SW480 (cell line): ENCODE results near the gene DROSHA.
"Not testable (repeated sequence)": the region's sequence is repeated elsewhere in the genome, so short reads cannot be mapped to it uniquely, and the experiment has no call there.

ENCODE experiments used
- DNase-seq: peaks from one replicate; pipeline ENCODE4 v3.0.0-alpha.2; 2016; ENCODE audit warnings: low spot score

Gene DROSHA

DNA sequence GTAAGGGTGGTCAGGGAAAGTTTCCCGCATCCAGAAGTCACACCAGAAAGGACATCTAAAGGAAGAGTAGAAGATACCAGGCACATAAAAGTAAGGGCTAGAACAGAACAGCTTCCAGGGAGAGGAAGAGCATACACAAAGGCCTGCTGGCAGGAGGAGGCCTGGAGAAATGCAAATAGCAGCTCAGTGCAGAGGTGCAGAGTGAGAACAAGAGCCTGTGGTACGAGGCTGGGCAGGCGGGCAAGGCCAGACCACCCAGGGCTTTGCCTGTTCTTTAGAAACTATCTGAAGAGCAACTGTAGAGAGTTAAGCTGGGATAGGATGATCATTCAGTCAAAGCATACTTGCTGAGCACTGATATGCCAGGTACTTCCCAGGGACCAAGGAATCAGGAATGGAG is 115.3 kb downstream of the DROSHA start:
- no peak for DNase-seq

DNA sequence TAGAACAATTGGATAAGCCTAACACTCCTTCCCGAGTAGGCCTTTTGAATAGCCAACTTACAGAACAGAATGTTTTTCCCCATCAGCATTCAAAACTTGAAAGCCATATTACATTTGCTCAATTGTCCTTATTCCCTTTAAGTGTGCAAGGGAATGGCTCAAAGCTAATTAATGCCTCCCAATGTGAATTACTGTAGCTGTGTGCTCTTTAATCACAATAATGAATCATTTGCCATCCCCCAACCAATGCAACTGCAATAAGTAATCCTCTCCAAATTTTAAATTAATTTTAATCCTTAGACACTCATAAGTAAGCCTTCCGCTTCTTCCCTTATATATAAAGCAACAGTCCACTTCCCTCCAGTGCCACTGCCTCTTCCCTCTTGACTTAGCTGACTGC is 115.9 kb downstream of the DROSHA start:
- DNase-seq = no peak

DNA sequence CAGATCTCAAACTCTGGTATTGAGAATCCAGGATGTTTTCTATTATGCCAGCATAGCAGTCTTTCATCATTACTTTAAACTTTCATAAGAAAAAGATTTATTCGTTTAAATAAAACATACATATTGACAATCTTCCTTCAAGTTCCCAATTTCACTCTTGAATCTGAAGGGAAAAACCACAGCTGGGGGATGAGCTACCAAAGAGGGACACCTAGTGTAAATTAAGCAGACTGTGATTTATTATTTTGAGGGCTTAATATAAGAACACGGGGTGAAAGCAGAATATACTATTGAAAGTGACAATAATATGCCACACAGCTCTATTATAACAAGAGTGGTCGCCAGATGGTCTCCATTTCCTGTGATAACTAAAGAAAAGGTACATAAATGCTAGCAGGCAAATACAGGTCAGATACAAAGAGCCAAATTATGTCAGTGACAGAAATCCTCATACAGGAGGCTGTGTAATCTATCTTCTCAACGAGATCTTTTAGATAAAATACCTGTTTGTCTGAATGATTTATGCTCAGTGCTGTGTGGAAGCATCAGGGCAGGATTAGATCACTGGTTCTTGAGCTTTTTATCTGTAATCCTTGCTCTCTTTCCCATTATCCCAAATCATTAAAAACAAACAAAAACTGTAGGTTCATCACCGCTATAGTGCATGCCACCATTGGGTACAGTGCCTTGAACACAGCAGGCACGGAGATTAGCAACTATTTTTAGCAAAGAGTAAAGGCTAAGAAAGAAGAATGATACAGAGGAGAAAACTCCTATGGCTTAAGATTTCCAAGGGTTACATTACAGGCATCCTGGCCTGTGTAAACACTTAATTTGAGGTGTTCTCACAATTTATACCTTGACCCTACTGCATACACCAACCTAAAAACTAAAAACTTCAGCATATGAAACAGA is 116.6 kb downstream of the DROSHA start:
- no peak for DNase-seq

DNA sequence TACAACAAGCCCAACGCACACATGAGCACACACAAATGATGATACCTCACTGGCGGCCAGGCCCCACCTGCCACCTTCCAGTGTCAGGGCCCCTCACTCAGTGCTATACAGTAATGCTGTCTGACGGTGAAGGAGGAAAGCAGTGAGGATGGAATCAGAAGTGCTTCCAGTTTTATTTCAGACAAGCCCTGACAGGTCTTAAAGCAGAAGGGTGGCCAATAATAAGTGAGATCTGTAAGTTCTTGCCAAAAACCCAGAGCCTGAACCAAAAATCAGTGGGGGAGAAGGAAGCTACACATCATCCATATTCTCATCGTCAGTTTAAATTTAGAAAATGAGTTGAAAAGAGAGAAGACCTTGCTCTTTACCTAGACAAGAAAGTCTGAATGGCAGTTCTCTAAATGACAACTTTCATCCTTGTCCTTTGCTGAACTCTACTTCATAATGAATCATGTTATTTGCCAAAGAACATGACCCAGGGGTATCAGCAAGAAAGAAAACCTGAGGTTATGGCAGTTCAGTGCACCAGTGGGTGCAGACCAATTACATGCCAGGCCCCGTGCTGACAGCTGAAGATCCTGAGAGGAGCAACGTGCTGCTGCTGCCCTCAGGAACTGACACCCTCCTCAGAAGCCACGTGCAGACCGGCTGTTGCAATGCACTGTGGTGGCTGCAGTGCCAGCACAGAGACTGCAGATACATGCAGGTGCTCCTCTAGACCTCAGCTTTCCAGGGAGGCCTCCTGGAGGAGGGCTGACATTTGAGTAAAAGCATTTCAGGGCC is 118.7 kb downstream of the DROSHA start:
- no peak for DNase-seq

DNA sequence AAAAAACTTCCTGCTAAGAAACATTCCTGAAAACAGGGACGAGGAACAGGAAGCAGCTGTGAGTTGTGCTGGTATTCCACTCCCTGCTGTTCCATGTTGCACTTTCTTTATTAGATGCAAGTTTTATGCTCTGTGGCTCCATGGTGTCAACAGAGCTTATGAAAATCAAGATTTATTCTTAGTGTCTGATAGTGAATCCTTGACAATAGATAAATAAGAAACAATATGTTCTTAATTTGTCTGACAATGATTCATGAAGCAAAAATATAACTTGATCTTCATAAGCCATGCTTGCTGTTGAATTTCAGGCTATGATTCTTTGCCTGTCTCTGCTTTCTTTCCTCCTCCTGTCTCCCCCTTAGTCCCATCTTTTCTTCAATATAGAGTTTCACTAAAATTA is 119.6 kb downstream of the DROSHA start:
- DNase-seq = no peak

DNA sequence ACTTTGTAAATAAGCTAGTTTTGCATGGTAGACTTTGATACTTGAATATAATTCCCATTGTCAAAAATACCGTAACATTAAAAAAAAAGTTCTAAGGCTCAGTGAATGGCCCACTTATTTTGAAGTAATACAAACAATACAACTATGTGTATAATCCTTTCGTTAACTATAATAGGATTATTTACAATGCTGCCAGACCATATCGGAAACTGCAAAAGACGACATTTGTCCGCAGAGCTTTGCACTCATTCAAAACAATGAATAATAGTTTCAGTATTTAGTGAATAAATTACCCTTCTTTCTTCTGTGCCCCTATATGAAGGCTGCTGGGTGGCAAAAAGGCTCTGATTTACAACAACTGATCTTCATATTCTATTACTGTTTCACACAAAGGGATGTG is 121.8 kb downstream of the DROSHA start:
- no peak for DNase-seq

DNA sequence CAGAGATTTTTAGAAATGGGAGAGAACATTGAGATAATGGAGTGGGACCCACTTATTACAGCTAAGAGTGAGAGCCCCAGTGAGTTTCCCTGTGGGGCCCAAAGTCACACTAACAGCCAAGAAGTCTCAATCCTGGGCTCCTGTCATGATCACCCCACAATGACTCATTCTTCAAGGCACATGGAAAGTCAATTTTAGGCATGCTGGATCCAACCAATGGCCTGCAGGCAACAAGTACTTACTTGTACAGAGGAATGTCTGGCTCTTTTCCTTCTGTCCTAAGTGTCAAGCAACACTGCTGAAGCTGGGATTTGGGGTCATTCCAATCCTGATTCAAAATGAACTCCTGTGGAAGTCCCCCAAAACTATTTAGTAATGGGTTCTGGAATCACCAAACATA is 123.1 kb downstream of the DROSHA start:
- no peak for DNase-seq

DNA sequence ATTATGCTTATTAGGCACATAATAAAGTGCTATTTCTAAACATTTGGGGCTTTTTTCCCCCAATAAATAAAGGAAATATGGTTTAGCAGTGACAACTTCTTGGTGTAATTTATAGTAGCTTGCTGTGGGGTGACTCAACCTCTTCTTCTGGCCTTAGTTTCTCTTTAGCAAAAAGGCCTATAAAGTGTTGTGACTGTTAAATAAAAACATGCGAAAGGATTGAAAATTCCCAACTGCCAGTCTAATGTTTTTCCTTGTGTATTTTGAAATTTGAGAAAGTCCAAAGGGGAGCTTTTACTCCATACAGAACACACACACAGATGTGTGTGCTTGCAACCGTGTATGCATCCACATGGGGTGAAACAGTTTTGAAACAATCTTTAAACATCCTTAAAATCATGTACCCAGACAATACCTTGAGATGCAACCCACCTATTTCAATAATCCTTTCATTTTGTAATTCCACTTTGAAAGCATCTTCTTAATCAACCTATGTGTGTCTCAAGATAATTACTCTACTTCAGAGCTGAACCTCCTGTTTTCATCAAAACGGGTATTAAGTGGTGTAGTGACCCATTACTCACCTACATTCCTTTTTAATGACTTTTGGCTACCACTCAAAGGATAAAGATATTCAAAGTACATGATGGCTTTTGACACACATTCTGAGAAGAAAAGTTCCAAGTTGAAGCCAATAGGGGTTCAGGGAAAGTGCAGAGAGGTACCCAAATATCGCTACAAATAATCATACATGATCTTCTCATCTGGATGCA is 123.8 kb downstream of the DROSHA start:
- DNase-seq = no peak

DNA sequence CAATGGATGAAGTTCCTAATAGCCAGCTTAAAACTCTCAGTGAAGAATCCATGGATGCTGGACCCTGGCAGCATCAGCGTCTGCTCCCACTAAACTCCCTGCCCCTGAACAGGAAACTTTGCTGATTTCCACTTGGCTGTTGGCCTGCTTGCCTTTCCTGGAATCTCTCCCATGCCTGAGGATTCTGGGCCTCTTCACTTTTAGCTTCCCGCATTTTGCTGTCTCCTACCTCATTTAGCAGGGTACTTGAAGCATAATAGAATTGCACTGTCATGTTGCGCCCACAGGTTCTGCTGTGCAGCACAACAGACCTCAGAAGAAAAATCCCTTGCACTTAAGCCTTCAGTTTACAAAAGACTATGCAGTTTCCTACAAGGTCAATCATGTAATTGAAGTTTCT is 127.6 kb downstream of the DROSHA start:
- no peak for DNase-seq

DNA sequence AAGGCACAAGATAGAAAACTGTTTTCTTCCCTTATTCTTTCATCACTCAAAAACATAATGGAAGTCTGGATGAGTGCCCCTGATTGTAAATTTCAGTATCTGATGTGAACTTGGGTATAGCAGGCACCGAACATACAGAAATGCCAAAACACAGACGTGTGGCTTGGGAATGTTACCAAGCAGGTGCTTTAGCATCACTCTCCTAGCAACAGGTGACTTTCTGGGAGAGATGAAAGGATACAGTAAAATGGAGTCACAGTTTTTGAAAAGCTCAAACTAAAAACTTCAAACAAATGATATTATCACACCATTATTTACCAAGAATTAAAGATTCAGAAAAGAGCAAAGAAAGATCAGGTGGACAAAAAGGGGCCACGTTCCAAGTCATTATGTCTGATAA is 130.2 kb downstream of the DROSHA start:
- no peak for DNase-seq

DNA sequence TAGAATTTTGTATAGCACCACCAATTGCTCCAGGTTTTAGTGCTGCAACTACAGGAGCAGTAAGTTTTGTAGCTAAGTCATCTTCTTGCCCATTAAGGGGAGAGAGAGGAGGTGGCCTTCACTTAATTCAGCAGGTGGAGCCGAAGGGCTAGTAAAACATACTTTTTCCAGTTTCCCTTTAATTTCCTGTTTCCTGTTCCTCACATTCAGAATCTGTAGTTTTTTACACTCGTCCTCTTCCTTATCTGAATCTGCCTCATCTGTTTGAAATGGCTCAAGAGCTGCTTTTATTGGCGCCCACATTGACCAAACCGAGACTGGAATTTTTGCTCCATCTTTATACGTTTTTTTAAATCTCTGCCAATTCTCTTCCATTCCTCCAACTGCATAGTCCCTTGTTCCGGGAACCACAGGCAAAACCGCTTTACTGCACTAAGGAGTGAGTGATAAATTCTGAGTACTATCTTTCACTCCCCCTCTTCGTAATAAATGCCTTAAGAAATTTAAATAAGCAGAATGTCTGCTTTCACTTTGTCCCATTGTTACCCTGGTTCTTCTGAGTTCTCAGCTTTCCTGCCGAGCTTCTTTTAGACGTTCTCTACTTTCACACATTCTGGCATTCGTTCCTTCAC is 133.9 kb downstream of the DROSHA start:
- no peak for DNase-seq

DNA sequence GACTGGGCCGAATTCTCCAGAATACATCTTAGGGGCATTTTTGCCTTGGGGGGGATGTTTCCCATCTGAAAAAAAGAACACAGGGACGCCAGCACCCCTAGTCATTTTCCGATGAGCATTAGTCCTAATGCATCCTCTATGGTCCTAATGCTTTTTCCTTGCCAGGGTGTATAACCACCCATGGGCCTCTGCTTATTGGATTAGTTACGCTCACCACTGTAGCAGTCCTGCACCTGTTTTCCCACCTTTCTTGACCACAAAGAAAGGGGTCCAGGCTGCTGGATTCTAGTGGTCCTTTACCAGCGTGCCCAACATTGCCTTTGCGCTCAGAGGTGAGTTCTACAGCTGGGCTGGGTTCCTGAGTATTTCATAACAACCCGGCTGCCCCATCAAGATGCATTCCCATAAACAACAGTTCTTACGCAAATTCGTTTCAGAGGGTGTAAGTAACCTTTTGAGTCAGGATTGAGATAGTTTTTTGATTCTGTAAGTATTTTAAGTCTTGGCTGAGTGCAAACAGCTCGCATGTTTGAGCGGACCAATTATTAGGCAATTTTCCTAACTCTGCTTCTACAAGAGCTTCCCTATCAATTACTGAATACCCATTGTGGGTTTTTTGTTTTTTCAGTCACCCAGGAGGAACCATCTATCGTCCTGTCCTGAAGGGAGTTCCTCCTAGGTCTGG is 135.1 kb downstream of the DROSHA start:
- DNase-seq = no peak

DNA sequence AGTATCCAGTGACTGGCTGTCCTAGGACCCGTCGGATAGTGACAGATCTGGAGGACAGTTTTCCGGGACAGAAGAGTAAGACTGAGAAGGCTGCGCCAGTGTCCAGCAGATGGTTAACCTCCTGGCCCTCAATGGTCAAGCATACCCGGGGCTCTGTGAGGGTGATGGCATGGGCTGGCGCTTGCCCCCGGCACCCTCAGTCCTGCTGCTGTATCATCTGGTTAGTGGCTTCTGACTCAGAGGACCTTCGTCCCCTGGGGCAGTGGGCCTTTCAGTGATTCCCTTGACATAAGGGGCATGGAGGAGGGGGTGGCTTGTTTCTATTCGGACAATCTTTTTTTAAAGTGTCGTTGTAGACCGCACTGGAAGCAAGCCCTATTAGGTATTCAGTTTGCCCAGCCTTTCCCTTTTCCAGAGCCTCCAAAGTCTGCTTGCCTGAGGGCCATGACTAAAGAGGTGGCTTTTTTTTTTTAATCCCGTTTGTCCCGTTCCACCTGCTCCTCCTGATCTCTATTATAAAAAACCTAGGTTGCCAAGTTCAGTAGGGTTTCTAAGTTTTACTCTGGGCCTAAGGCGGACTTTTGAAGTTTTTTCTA is 136.3 kb downstream of the DROSHA start:
- DNase-seq = not testable (repeated sequence)

DNA sequence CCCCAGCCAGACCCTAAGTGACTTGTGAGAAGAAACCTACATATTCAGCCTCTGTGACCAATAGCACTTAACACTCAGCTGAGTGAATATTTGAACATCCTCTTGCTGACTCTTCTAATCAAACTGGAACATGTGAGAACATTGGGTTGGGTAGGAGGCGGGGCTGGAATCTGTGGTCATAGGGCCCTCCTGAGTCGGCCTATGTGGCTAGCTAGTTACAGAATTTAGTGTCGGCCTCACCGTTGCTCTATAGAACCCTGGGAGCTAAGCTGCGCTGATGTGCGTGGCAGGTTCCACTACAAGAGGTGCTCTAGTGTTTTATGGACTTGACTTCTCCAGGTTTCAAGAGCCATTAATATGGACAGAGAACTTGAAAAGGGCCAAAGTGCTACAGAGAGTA is 138.8 kb downstream of the DROSHA start:
- peak; percentile 3 for DNase-seq

DNA sequence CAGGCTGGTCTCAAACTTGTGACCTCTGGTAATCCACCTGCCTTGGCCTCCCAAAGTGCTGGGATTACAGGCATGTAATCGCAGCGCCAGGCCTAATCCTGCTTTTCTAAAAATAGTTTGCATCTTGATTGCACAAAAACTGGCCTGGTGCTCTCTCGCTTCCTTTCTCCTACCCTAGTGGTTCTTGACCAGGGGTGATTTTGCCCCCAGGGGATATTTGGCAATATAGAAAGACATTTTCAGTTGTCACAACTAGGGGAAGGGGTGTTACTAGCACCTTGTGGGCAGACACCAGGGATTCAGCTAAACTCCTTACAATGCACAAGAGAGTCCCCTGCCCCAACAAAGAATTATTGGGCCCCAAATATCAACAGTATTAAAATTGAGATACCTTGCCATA is 139.8 kb downstream of the DROSHA start:
- DNase-seq = no peak

DNA sequence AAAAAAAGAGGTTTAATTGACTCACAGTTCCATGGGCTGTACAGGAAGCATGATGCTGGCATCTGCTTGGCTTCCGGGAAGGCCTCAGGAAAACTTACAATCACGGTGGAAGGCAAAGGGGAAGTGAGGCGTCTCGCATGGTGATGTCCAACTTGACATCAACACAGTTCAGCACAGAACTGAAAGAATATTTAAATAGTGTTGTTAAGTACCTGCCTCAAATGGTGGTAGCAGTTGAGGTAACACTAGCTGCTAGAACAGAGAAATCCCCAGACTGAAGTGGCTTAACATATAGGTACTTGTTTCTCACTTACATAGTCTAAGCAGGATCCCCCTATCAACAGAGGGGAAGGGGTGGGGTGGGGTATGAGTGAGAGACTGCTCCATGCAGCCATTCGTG is 141.6 kb downstream of the DROSHA start:
- DNase-seq = no peak

DNA sequence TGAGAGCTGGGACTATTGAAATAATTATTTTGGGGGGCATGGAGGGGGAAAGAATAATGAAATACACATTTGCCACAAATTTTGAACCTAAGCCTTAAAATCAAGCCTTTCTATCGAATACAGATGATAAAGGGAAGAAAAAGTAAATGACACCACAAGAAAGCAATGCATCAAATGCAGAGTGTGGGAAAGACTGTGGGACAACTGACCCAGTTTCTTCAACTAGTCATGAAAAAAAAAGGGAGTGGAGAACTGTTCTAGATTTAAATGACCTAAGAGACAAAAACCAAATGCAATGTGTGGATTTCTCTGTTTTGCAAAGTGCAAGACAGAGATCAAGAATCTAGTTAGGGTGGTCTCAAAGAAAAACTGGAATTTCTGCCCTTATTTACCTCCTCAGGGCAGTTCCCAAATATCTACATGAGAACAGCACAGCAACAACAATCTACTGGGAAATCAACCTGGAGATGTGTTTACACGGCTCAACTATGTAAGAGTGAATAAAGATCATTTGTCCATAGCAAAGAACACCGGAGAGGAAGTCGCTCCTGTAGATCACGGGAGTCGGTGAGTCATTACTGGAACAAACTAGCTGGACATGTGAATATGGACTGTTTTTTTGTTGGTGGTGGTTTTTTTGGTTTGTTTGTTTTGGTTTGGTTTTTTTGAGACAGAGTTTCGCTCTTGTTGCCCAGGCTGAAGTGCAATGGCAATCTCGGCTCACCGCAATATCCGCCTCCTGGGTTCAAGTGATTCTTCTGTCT is 145.9 kb downstream of the DROSHA start:
- DNase-seq = peak; percentile 31

DNA sequence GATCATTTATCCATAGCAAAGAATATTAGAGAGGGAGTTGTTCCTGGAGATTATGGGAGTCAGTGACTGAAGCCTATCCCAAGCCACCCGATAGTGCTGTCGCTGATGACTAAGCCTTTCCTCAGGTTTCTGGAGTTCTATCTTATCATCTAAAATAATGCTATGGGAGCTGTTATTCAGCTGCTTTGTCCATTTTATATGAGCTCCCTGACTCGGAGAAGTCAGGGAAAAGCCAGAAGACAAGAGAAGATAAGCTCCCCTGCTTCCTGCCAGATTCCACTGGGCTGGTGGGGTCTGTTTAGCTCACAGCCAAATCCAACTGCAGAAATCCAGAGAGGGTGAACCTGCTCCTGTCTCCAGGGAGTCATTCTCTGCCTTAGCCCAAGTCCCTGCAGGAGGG is 148.2 kb downstream of the DROSHA start:
- DNase-seq = no peak

DNA sequence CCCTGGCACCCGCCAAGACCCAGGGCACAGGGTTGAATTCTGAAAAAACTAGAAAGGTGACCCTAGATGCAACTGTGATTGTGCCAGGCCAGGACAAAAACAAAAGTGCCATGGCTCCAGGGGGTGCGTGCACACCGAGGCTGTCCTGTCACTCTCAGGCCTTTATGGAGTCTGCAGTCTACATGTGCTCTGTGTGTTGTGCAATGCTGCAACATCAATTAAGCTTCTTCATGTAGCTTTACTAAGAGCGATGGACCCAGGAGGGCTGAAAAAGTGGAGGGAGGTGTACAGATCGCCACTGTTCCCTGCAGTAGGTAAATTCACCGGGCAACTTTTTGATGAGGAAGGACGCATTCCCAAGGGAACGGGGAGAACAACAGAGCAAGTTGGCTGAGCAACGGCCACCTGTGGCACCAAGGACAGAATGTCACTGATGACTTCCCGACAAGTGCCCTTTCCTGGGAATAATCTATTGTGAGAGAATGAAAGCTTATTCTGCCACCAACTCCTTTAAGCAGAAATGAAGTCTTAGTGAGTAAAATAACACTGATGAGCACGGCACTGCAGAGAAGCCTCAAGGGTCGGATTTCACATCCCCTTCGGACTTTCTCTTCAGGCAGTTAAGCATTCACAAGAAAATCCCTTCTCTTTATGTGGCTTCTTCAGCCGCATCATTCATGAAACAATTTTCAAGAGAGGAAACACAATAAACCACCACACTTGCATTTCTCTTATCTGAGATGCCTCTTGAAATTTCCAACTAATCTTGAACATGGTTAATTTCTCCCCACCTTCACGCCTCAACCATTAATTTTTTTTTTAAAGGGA is 149.6 kb downstream of the DROSHA start:
- DNase-seq = no peak
